Suprapubic skin (tissue), 4 donors: ENCODE results near the gene CD4. TPM values are rescaled to one million over a fixed set of nuclear protein-coding genes. Genes with fewer than 3 reads are reported as not detected.

ENCODE experiments used
- DNase-seq, 2 donors: peaks; one replicate each; pipeline ENCODE4 v3.0.0-alpha.2; 2019; ENCODE audit warnings: low spot score in 2 of 2
- H3K27ac ChIP-seq: fragments of 200-600 bp; sonication (generic); one replicate; pipeline ENCODE4 v1.5.1; 2019
- H3K27me3 ChIP-seq: fragments of 200-600 bp; sonication (generic); one replicate; pipeline ENCODE4 v1.5.1; 2019
- H3K36me3 ChIP-seq: fragments of 200-600 bp; sonication (generic); one replicate; pipeline ENCODE4 v1.5.1; 2019
- H3K4me1 ChIP-seq: fragments of 200-600 bp; sonication (generic); one replicate; pipeline ENCODE4 v1.5.1; 2019
- H3K4me3 ChIP-seq: fragments of 200-600 bp; sonication (generic); one replicate; pipeline ENCODE4 v1.5.1; 2019; ENCODE audit warnings: mild to moderate bottlenecking
- H3K9me3 ChIP-seq: fragments of 200-600 bp; sonication (generic); one replicate; pipeline ENCODE4 v1.5.1; 2019
- EP300 ChIP-seq: sonication (generic); formaldehyde crosslinking; IDR thresholded peaks from one replicate; pipeline ENCODE4 v1.6.1; 2017; ENCODE audit warnings: antibody characterized with exemption
- POLR2A ChIP-seq, 2 donors: fragments of 450-650 bp; IDR thresholded peaks; one replicate each; pipeline ENCODE4 v1.6.1; 2017; ENCODE audit warnings: antibody characterized with exemption in 2 of 2, mild to moderate bottlenecking in 2 of 2, moderate library complexity in 2 of 2
- POLR2AphosphoS5 ChIP-seq, 3 donors: sonication (generic); formaldehyde crosslinking; IDR thresholded peaks; one replicate each; pipeline ENCODE4 v1.6.1; 2017; ENCODE audit warnings: antibody characterized with exemption in 3 of 3
- WGBS: methylation state at CpG from one replicate; pipeline ENCODE4 v1.1.5; 2018; 5-methylcytosine and 5-hydroxymethylcytosine counted together
- total RNA-seq, 4 donors: library from RNA; depleted of rRNA; stranded (reverse); fragments of >200 nt; gene quantifications; one replicate each; pipeline ENCODE4 v1.1.0, GENCODE V29; 2016
- TF ChIP-seq, protein P1 (sequence below), 2 donors: fragments of 200-600 bp in 1 of 2; fragments of 450-650 bp in 1 of 2; sonication (generic) in 1 of 2; IDR thresholded peaks; one replicate each; pipeline ENCODE4 v1.5.1; 2016 to 2019; ENCODE audit warnings: antibody characterized with exemption in 2 of 2, mild to moderate bottlenecking in 1 of 2, moderate library complexity in 1 of 2

Gene CD4
- total RNA-seq, 4 donors from 2014 or later = 2.5 to 5.4 (median 3.9) TPM

DNA sequence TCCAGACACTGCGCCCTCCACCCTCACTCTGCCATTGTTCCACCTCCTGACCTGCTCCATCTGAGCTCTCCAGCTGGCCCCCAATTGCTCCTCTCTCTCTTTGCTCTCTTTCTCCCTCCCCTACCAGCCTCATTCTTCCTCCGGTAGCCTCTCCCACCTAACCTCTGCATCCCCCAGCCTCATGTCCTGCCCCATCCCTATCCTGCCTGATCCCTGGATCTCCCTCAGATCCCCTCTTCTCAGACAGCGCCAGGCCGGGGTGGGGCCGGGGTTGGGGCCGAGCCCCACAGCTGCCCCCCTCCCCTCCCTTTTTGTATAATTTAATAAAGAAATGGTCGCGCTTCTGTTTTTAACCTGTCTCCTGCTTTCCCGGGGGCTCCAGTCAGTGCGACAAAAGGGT is 18.7 kb upstream of the CD4 start:
- WGBS = 82% methylated on average over 10 of the region's 10 CpGs
- Histone ChIP-seq H3K4me3 (no peak overlapping the region), H3K27ac (peak overlapping the region; percentile 4), H3K9me3 (no peaks in the 10 kb centered on the region), H3K36me3 (peaks cover 19% of the 10 kb centered on the region), H3K4me1 (peaks cover 62% of the 10 kb centered on the region), H3K27me3 (no peaks in the 10 kb centered on the region)
- no peak for DNase-seq
- TF ChIP-seq POLR2AphosphoS5 (IDR thresholded peaks at IDR 0.05) (no peak), POLR2A (IDR thresholded peaks at IDR 0.05) (no peak), EP300 (no peak)
- TF ChIP-seq, protein P1, sequence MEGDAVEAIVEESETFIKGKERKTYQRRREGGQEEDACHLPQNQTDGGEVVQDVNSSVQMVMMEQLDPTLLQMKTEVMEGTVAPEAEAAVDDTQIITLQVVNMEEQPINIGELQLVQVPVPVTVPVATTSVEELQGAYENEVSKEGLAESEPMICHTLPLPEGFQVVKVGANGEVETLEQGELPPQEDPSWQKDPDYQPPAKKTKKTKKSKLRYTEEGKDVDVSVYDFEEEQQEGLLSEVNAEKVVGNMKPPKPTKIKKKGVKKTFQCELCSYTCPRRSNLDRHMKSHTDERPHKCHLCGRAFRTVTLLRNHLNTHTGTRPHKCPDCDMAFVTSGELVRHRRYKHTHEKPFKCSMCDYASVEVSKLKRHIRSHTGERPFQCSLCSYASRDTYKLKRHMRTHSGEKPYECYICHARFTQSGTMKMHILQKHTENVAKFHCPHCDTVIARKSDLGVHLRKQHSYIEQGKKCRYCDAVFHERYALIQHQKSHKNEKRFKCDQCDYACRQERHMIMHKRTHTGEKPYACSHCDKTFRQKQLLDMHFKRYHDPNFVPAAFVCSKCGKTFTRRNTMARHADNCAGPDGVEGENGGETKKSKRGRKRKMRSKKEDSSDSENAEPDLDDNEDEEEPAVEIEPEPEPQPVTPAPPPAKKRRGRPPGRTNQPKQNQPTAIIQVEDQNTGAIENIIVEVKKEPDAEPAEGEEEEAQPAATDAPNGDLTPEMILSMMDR (IDR thresholded peaks at IDR 0.05) = no peak

DNA sequence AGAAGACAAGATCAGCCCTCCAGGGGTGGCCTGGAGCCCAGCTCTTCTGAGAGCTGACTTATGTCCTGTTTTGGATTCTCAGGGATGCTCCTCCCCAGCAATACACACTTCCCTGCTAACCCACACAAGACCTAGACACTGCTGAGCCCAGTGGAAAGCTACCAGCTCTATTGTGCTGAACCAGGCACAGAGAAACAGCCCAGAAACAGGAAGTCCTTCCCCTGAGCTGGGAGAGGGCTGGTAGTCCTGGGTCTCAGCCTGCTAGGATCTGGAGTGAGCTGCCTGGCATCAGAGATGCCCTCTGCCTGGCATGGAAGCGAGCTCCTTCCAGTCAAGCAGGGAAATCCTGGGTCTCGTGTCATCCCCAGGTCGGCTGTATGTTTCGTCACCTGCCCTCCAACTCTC is 18.2 kb upstream of the CD4 start:
- 77% methylated on average over 4 of the region's 4 CpGs for WGBS
- Histone ChIP-seq H3K4me1 (peaks cover 57% of the 10 kb centered on the region), H3K36me3 (peaks cover 19% of the 10 kb centered on the region), H3K9me3 (no peaks in the 10 kb centered on the region), H3K4me3 (no peak overlapping the region), H3K27ac (peak overlapping the region; percentile 4), H3K27me3 (no peaks in the 10 kb centered on the region)
- no peak for DNase-seq
- TF ChIP-seq POLR2AphosphoS5 (IDR thresholded peaks at IDR 0.05) = no peak
- TF ChIP-seq POLR2A (IDR thresholded peaks at IDR 0.05) = no peak
- TF ChIP-seq EP300 = no peak
- TF ChIP-seq, protein P1 (IDR thresholded peaks at IDR 0.05) = no peak

- Histone ChIP-seq H3K27ac (peak overlapping the region; percentile 4), H3K27me3 (no peaks in the 10 kb centered on the region), H3K36me3 (peaks cover 19% of the 10 kb centered on the region), H3K4me3 (no peak overlapping the region), H3K4me1 (peaks cover 57% of the 10 kb centered on the region), H3K9me3 (no peaks in the 10 kb centered on the region)
- DNase-seq = no peak
- TF ChIP-seq, protein P1 (IDR thresholded peaks at IDR 0.05) = peak in 1 of 2 donors; percentile 6
- no peak for TF ChIP-seq POLR2A (IDR thresholded peaks at IDR 0.05)
- WGBS = 73% methylated on average over 12 of the region's 12 CpGs
Observed at GRCh38 chr12:6771509-6772330, 17.6 kb upstream of the CD4 start.

DNA sequence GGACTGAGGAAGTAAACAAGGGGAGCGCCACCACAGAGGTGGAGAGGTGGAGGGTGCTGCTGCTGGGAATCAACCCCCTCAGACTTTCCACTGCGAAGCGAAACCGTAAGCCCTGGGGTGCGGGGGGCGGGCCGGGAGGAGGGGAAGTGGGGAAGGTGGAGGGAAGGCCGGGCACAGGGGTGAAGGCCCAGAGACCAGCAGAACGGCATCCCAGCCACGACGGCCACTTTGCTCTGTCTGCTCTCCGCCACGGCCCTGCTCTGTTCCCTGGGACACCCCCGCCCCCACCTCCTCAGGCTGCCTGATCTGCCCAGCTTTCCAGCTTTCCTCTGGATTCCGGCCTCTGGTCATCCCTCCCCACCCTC is 17.0 kb upstream of the CD4 start, which contains the start of gene LAG3:
Gene LAG3 (plus strand): TSS at position 190 of the 365 bp plus-strand sequence. CDS start 333 bp downstream, outside the sequence.
- Histone ChIP-seq H3K27ac (peak within 1 kb of the TSS; percentile 4), H3K9me3 (no peaks in the 10 kb centered on the region), H3K27me3 (no peaks in the 10 kb centered on the region), H3K36me3 (peaks cover 19% of the 10 kb centered on the region), H3K4me3 (peak within 1 kb of the TSS; percentile 9), H3K4me1 (peaks cover 56% of the 10 kb centered on the region)
- TF ChIP-seq EP300 (no peak), POLR2AphosphoS5 (IDR thresholded peaks at IDR 0.05) (no peak), POLR2A (IDR thresholded peaks at IDR 0.05) (no peak)
- TF ChIP-seq, protein P1 (IDR thresholded peaks at IDR 0.05) = no peak
- WGBS = 64% methylated on average over 14 of the region's 15 CpGs
- no peak for DNase-seq

DNA sequence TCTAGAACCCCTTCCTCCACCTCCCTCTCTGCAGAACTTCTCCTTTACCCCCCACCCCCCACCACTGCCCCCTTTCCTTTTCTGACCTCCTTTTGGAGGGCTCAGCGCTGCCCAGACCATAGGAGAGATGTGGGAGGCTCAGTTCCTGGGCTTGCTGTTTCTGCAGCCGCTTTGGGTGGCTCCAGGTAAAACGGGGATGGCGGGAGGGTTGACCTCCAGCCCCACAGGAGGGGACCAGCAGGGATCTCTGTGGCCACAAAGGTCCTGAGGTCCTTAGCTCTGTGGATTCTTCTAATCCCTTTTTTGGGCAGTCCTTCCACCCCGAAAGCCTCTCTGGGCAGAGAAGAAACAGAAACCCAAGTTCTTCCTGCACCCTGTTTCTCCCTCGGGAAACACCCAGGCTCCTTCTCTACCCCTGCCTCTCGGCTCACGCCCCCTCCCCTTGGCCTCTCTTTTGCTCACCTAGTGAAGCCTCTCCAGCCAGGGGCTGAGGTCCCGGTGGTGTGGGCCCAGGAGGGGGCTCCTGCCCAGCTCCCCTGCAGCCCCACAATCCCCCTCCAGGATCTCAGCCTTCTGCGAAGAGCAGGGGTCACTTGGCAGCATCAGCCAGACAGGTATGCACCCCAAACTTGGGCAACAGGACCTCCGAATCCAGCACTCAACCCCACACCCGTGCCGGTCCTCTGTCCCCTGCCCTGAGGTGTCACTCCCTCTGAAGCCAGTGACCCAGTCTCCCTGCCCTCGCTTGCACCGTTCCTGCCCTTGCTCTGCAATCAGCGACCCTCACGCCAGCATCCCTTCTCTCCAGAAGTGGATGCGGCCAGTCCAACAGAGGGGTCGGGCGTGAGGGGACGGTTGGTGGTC is 16.4 kb upstream of the CD4 start:
- Histone ChIP-seq H3K4me3 (peak overlapping the region; percentile 9), H3K4me1 (peaks cover 52% of the 10 kb centered on the region), H3K36me3 (peaks cover 19% of the 10 kb centered on the region), H3K27me3 (no peaks in the 10 kb centered on the region), H3K9me3 (no peaks in the 10 kb centered on the region), H3K27ac (no peak overlapping the region)
- 86% methylated on average over 17 of the region's 21 CpGs for WGBS
- TF ChIP-seq POLR2A (IDR thresholded peaks at IDR 0.05) (no peak), POLR2AphosphoS5 (IDR thresholded peaks at IDR 0.05) (no peak), EP300 (no peak)
- TF ChIP-seq, protein P1 (IDR thresholded peaks at IDR 0.05) = no peak
- DNase-seq = no peak
